HepG2 (cell line): ENCODE measurements around the gene CSNK1A1.

Source experiments
- BCL3 ChIP-seq: sonication (generic); formaldehyde crosslinking; IDR thresholded peaks from 2 replicates; pipeline ENCODE4 v1.5.1; 2020; ENCODE audit warnings: mild to moderate bottlenecking, missing genetic modification reagents, moderate library complexity
- FOXC1 ChIP-seq: sonication (generic); formaldehyde crosslinking; IDR thresholded peaks from 2 replicates; pipeline ENCODE4 v1.8.0; 2022; ENCODE audit warnings: mild to moderate bottlenecking, missing genetic modification reagents, borderline replicate concordance
- NFE2L1 ChIP-seq: sonication (generic); formaldehyde crosslinking; IDR thresholded peaks from 2 replicates; pipeline ENCODE4 v1.4.0; 2020; ENCODE audit warnings: missing genetic modification reagents, mild to moderate bottlenecking, borderline replicate concordance
- RFX5 ChIP-seq: IDR thresholded peaks from 2 replicates; pipeline ENCODE4 v1.6.1; 2011; ENCODE audit warnings: low read depth, low read length, improper control_type of control experiment
- UBTF ChIP-seq: sonication (generic); formaldehyde crosslinking; IDR thresholded peaks from 2 replicates; pipeline ENCODE4 v1.4.0; 2020; ENCODE audit warnings: mild to moderate bottlenecking, missing genetic modification reagents
- ZBTB40 ChIP-seq, 2 experiments: fragments of 450-650 bp in 1 of 2; sonication (generic) in 1 of 2; formaldehyde crosslinking in 1 of 2; IDR thresholded peaks; 2 replicates each; pipeline versions ENCODE4 v1.6.1 to v1.8.0; 2016 to 2022; ENCODE audit warnings: antibody characterized with exemption in 1 of 2, mild to moderate bottlenecking in 1 of 2, missing genetic modification reagents in 1 of 2

GRCh38 chr5:149543361-149544027, 7.7 kb downstream of the CSNK1A1 start:
- TF ChIP-seq BCL3 (no peak), FOXC1 (CRISPR knock-in tag) (no peak), RFX5 (no peak), NFE2L1 (CRISPR knock-in tag) (no peak), ZBTB40 (IDR thresholded peaks at IDR 0.05) (no peak), ZBTB40 (CRISPR knock-in tag; IDR thresholded peaks at IDR 0.05) (no peak), UBTF (CRISPR knock-in tag) (no peak)
